ENCODE data around the gene ZNF511. TPM values are rescaled to one million over a fixed set of nuclear protein-coding genes. Genes with fewer than 3 reads are reported as not detected.

The ZNF511 gene
- total RNA-seq, 1 donor from 2014 or later, result 40.5 TPM

DNA sequence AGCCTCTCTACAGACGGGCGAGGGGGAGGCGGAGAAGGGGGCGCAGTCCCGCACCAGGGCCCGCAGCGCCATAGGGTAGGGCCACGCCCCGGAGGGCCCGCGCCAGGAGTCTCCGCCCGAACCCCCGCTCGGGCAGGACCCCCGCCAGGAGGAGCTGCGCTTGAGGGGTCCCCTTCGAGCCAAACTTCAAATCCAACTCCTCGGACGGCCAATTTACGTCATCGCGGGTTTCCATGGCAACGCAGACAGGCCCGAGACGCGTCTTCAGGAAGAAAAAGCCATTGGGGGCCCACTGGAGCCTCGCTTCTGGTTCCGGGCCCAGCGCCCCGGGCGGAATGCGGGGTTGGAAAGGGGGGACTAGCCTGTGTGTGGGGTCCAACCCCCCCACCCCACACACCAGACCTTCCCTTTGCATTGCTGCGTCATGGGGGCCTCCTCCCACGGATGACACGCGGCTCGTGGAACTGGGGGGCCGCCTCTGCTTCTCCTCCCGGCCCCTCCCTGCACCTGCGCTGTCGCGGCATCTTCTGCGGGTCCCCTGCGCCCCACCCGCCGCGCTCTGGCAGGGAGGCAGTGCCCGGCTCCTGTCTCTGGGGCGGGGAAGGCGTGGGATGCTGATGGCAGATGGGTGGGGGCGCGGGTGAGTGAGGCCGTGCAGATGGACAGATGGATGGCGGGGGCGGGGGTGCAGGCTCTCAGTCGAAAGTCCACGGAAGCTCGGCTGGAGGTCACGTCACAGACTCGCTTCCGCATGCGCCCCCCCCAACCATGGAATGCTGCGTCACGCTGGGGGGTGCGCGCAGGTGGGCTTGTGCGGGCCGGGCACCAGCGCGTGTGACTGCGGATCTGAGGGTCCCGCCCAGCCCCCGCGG is 26.8 kb downstream of the ZNF511 start:
- intact Hi-C loops (cut with micrococcal nuclease), result no loop called here
- H3K27ac ChIP-seq (replicated peaks), result no peak overlapping the region
- H3K9me3 ChIP-seq (replicated peaks), result no peaks in the 10 kb centered on the region
- H3K27me3 ChIP-seq (ENCODE audit: low read depth), result peaks cover 88% of the 10 kb centered on the region
- no peaks in the 10 kb centered on the region for H3K36me3 ChIP-seq
- H3K4me1 ChIP-seq, result peaks cover 23% of the 10 kb centered on the region
- TF ChIP-seq CTCF (IDR thresholded peaks at IDR 0.05; ENCODE audit: borderline replicate concordance), result no peak
- DNase-seq, result peak; percentile 54
- H3K4me3 ChIP-seq, result peak overlapping the region; percentile 58

DNA sequence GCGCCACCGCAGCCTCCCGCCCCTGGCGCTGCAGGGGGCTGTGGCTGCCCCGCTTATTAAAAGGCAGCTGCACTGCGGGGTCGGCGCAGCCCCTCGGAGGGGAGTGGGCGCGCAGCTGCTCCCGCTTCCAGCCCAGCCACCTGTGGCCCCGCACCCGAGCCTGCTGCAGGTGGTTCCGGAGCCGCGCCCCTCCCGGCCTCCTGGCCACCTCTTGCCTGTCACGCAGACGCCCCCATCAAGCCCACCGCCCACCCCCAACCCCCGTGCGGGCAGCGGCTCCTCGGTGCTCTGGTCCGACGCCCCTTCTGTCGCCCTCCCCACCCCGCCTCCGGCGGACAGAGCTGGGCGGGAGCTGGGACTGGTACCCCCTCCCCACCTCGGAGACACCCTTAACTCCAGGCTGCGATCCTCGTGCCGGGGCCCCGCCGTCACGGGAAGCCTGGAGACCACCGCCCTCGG is 27.4 kb downstream of the ZNF511 start:
- intact Hi-C loops (cut with micrococcal nuclease), result no loop called here
- no peak for DNase-seq

DNA sequence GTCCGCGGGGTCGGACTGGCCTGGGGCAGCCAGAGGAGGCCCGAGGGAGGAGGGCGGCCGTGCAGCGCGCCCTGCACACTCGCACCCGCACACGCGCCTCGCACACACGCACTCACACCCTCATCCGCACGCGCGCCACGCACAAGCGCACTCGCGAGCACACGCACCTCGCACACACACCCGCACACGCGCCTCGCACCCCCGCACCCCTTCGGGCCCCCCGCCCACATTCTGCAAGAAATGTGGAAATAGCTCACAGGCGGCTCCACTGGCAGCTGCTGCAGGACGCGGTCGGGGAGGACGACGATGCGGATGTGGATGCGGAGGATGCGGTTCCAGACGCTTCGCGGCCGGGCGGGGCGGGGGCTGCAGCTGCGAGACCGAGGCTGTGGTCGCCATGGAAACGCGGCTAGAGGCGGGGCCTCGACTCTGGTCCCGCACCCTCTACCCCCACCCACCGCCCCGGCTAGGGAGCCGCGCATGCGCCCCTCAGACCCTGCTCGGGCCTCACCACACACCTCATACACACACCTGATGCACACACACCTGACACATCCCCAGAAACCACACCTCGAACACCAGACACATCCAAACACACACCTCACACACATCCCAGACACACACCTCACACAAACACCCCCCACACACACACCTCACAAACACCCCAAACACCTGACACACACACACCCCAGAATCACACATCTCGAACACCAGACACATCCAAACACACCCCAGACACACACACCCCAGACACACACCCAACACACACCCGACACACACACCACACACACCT is 28.1 kb downstream of the ZNF511 start, which contains the start of gene CALY:
TSS of gene CALY (minus strand) at position 320 of the 793 bp plus-strand sequence. CDS start 7,907 bp downstream, outside the sequence.
- no peak for DNase-seq

More for the DNA sequence above, 27.4 kb downstream of the ZNF511 start:
- Histone ChIP-seq H3K9me3 (replicated peaks) (no peaks in the 10 kb centered on the region), H3K4me3 (peak overlapping the region; percentile 58), H3K36me3 (no peaks in the 10 kb centered on the region), H3K27me3 (ENCODE audit: low read depth) (peaks cover 90% of the 10 kb centered on the region), H3K27ac (replicated peaks) (no peak overlapping the region), H3K4me1 (peaks cover 23% of the 10 kb centered on the region)
- TF ChIP-seq CTCF (IDR thresholded peaks at IDR 0.05; ENCODE audit: borderline replicate concordance), result no peak

DNA sequence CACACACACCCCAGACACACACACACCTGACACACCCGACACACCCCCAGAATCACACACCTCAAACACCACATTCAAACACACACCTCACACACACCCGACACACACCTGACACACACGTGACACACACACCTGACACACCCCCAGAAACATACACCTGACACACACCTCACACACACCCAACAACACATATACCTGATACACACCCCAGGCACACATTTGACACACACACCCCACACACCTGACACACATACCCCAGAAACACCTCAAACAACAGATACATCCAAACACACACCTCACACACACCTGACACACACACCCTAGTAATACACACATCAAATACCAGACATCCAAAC is 28.6 kb downstream of the ZNF511 start:
- Histone ChIP-seq H3K36me3 (no peaks in the 10 kb centered on the region), H3K9me3 (replicated peaks) (no peaks in the 10 kb centered on the region), H3K4me1 (peaks cover 23% of the 10 kb centered on the region), H3K27me3 (ENCODE audit: low read depth) (peaks cover 90% of the 10 kb centered on the region), H3K4me3 (no peak overlapping the region), H3K27ac (replicated peaks) (no peak overlapping the region)
- intact Hi-C loops (cut with micrococcal nuclease), result no loop called here
- no peak for TF ChIP-seq CTCF (IDR thresholded peaks at IDR 0.05; ENCODE audit: borderline replicate concordance)
- no peak for DNase-seq

More for the DNA sequence above, 28.1 kb downstream of the ZNF511 start, which contains the start of gene CALY:
- H3K4me3 ChIP-seq, result peak within 1 kb of the TSS; percentile 58
- TF ChIP-seq CTCF (IDR thresholded peaks at IDR 0.05; ENCODE audit: borderline replicate concordance), result no peak
- H3K27me3 ChIP-seq (ENCODE audit: low read depth), result peaks cover 90% of the 10 kb centered on the region
- peaks cover 23% of the 10 kb centered on the region for H3K4me1 ChIP-seq
- intact Hi-C loops (cut with micrococcal nuclease), result no loop called here
- H3K9me3 ChIP-seq (replicated peaks), result no peaks in the 10 kb centered on the region
- H3K36me3 ChIP-seq, result no peaks in the 10 kb centered on the region
- no peak within 1 kb of the TSS for H3K27ac ChIP-seq (replicated peaks)
